Coronary artery (tissue), 2 donors: ENCODE data around the gene ZDHHC6.

Experiments
- DNase-seq: peaks from one replicate; pipeline ENCODE4 v3.0.0-alpha.2; 2017; ENCODE audit warnings: low spot score
- H3K27ac ChIP-seq, 2 donors: fragments of 200-600 bp; sonication (generic); one replicate each; pipeline ENCODE4 v1.5.1; 2016 to 2019
- H3K4me3 ChIP-seq: fragments of 200-600 bp; sonication (generic); 2 replicates; pipeline ENCODE4 v1.5.1; 2016; ENCODE audit warnings: mild to moderate bottlenecking, moderate library complexity
- TF ChIP-seq, protein P1 (sequence below): fragments of 200-600 bp; sonication (generic); IDR thresholded peaks from one replicate; pipeline ENCODE4 v1.5.1; 2019; ENCODE audit warnings: antibody characterized with exemption

Gene ZDHHC6

DNA sequence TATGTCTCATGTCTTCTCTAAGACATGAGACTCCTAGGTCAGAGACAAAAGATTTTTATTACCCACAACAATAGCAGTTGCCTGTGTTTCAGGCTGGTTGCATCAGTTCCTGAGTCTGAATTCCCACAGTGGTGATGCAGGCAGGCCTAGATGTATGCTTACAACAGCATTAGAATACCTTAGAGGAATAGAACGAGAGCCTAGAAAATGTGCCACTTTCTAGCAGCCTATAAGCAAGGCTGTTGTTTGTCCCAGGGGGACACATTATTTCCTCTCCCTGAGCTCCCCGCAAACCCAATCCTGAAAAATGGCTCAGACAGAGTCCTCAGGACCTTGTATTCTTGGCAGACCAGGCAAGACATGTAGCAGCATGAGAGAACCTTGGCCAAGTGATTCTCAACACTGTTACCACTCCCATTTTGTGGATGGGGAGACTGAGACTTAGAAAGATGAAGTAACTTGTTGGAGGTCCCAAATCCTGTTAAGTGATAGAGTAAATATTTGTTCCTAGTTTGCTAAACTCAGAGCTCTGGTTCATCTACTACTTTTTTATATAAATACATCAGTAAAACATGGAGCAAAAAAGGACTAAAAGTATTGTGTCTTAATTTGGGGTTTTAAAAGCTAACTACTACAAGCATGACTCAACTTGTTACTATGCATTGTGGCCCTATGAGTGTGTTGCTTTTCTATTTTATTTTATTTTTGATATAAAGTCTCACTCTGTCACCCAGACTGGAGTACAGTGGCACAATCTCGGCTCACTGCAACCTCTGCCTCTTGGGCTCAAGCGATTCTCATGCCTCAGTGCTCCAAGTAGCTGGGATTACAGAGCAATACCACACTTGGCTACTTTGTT lies 14.5 kb upstream of the ZDHHC6 start:
- Histone ChIP-seq H3K27ac (no peak overlapping the region), H3K4me3 (no peak overlapping the region)
- DNase-seq, result no peak
- TF ChIP-seq, protein P1, sequence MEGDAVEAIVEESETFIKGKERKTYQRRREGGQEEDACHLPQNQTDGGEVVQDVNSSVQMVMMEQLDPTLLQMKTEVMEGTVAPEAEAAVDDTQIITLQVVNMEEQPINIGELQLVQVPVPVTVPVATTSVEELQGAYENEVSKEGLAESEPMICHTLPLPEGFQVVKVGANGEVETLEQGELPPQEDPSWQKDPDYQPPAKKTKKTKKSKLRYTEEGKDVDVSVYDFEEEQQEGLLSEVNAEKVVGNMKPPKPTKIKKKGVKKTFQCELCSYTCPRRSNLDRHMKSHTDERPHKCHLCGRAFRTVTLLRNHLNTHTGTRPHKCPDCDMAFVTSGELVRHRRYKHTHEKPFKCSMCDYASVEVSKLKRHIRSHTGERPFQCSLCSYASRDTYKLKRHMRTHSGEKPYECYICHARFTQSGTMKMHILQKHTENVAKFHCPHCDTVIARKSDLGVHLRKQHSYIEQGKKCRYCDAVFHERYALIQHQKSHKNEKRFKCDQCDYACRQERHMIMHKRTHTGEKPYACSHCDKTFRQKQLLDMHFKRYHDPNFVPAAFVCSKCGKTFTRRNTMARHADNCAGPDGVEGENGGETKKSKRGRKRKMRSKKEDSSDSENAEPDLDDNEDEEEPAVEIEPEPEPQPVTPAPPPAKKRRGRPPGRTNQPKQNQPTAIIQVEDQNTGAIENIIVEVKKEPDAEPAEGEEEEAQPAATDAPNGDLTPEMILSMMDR, result no peak

DNA sequence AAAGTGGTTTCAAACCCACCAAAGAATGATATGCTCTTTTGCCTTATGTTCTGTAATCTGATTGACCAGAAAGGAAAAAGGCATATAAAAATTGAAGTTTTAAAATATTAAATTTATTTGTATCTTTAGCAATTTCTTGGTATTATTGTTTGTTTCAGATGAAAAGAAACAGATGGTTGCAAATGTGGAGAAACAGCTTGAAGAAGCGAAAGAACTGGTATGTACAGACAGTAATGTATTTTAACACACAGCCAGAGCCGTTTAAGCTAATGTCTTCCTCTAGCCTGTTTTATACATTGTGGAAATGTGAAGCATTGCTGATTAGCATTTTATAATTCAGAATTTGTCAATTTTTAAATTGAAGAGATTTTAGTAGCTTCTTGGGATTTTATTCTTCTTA lies 13.7 kb upstream of the ZDHHC6 start:
- TF ChIP-seq, protein P1, result no peak
- Histone ChIP-seq H3K4me3 (no peak overlapping the region), H3K27ac (no peak overlapping the region)
- DNase-seq, result no peak

DNA sequence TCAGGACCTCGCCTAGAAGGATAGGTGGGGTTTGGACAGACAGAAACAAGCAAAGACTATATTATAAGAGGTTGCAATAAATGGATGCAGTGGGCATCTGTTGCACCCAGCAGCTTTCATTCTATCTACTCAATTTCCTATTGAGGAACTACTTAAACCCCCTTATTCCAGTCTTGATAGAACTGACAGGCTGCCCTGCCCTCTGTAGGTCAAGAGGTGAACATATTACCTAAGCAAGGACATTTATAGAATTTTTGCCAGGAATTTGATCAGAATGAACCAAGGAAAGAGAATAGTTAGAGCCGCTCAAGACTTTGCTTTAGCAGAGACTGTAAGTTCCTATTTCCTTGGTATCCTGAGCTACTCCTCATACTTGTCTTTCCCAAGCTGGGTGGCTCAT lies 9.8 kb upstream of the ZDHHC6 start:
- H3K27ac ChIP-seq, result no peak overlapping the region
- TF ChIP-seq, protein P1, result no peak
- no peak overlapping the region for H3K4me3 ChIP-seq
- DNase-seq, result no peak

DNA sequence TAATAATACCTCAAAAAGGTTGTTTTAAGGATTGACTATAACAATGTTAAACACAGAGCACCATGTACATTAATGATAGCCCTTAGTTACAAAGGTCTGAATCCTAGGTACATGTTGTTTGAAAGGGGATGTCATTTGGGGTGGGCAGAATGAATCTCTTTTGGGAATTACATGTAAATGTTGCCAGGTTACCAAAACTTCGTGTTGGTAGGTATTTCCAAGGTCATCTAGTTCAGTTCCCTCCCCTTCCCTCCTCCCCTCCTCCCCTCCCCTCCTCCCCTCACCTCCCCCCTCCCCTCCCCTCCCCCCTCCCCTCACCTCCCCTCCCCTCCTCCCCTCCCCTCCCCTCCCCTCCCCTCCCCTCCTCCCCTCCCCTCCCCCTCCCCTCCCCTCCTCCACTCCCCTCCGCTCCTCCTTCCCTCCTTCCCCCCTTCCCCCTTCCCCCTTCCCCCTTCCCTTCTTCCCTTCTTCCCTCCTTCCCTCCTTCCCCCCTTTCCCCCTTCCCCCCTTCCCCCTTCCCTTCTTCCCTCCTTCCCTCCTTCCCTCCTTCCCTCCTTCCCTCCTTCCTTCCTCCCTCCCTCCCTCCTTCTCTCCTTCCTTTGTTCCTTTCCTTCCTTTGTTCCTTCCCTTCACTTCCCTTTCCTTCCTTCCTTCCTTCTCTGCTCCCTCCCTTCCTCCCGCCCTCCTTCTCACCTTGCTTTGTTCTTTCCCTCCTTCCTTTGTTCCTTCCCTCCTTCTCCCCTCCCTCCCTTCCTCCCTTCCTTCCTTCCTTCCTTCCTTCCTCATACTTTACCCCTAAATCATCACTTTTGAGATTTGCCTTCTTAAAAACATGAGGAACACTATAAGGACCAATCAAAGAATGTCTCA lies 8.4 kb upstream of the ZDHHC6 start:
- no peak overlapping the region for H3K27ac ChIP-seq
- TF ChIP-seq, protein P1, result no peak
- H3K4me3 ChIP-seq, result no peak overlapping the region
- no peak for DNase-seq

DNA sequence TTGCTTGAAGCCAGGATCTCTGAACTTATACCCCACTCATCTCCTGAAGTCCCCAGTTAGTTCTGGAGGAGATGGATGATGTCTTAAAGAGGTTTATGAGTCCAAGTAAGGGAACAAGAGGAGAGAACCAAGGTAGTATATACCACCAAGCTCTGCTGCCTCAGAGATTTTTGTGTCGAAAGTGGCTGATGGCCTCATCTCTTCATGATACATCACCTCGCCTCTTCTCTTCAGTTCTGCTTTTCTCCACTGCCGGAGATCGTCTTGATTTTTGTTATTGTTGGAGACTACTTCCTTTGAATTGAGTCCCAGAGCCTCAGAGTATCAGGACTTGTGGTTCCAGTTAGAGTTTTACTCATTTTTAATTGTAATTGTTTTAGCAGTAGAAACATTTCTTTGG lies 2.2 kb upstream of the ZDHHC6 start:
- DNase-seq, result no peak
- TF ChIP-seq, protein P1, result no peak
- Histone ChIP-seq H3K27ac (no peak overlapping the region), H3K4me3 (no peak overlapping the region)

DNA sequence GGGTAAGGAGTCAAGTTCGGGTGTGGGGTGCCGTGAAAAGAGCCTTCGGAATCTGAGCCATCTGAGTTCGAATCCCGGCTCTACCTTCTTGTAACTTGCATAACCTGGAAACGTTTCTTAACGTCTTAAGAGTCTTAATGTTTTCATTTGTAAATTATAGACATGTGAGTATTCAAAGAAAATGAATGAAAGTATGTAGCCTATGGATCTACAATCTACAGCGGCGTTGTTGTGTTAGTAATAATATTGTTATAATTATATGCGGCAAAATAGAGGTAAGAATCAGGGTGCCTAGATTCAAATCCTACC lies 860 bp upstream of the ZDHHC6 start:
- Histone ChIP-seq H3K27ac (peak overlapping the region; percentile 57 to 87), H3K4me3 (peak overlapping the region; percentile 87)
- TF ChIP-seq, protein P1, result no peak
- no peak for DNase-seq
